K562 (cell line): Measurements from ENCODE around the gene THEM5. TPM values are rescaled to one million over a fixed set of nuclear protein-coding genes. Genes with fewer than 3 reads are reported as not detected.

Experiments
- ATAC-seq: fragments of 200-7000 bp; cut with Tn5 transposase; 3 replicates; pipeline ENCODE4 v1.9.1; 2020; ENCODE audit warnings: moderate library complexity
- BruUV-seq: library from RNA; stranded (reverse); fragments of 400-500 nt; replicated peaks from 2 replicates; lab custom pipeline; 2021; lab: Mats Ljungman, UMichigan
- CTCF ChIA-PET: fragments of 300-600 bp; formaldehyde crosslinking; extraction: SDS; loops from one replicate; lab custom pipeline; 2021; ENCODE audit warnings: low intra/inter-chr PET ratio; lab: Yijun Ruan, JAX
- POLR2A ChIA-PET: fragments of 300-600, 350-650 bp; sonication (Branson Sonifier 250); formaldehyde crosslinking; extraction: SDS; loops from one replicate; lab custom pipeline; 2021; ENCODE audit warnings: antibody characterized with exemption, inconsistent platforms; lab: Yijun Ruan, JAX
- DNase-seq, 4 experiments: peaks; one replicate each; pipeline versions ENCODE4 v3.0.0 to v3.0.0-alpha.2; 2011 to 2018; ENCODE audit warnings: low spot score in 3 of 4, mixed read lengths in 3 of 4; ENCODE audit errors: extremely low read depth in 1 of 4
- FAIRE-seq: peaks from 2 replicates; lab custom pipeline; 2011; peaks lifted over from hg19 to GRCh38; lab: Jason Lieb, UNC
- H2AFZ ChIP-seq: 2 replicates; pipeline ENCODE4 v1.6.0; 2011; ENCODE audit warnings: low read depth, low read length, control low read depth, inconsistent platforms
- H3K27ac ChIP-seq: fragments of 200-600 bp; 3 replicates; pipeline ENCODE4 v1.8.0; 2011; ENCODE audit warnings: low read depth, mild to moderate bottlenecking, control low read depth, inconsistent platforms, low read length, moderate library complexity, mixed read lengths; ENCODE audit errors: extremely low read depth
- H3K27me3 ChIP-seq, 2 experiments: fragments of 300-600 bp in 1 of 2; 2 replicates in 1 of 2; 3 replicates in 1 of 2; pipeline versions ENCODE4 v1.6.0 to v1.8.0; 2011; ENCODE audit warnings: inconsistent platforms in 2 of 2, low read length in 2 of 2, mild to moderate bottlenecking in 1 of 2, mixed read lengths in 1 of 2, moderate library complexity in 1 of 2; ENCODE audit not compliant: control insufficient read depth in 2 of 2, insufficient read depth in 2 of 2
- H3K36me3 ChIP-seq: fragments of 300-600 bp; 3 replicates; pipeline ENCODE4 v1.8.0; 2011; ENCODE audit warnings: mild to moderate bottlenecking, low read length, inconsistent platforms; ENCODE audit not compliant: control insufficient read depth, insufficient read depth
- H3K4me1 ChIP-seq, 2 experiments: fragments of 200-600 bp in 1 of 2; replicated peaks in 1 of 2; 2 replicates in 1 of 2; 3 replicates in 1 of 2; pipeline versions ENCODE4 v1.5.1 to v1.8.0; 2011; ENCODE audit warnings: inconsistent platforms in 2 of 2, low read length in 2 of 2, mild to moderate bottlenecking in 1 of 2, mixed read lengths in 1 of 2, moderate library complexity in 1 of 2; ENCODE audit not compliant: control insufficient read depth in 2 of 2, insufficient read depth in 2 of 2
- H3K4me2 ChIP-seq: 2 replicates; pipeline ENCODE4 v1.6.1; 2011; ENCODE audit warnings: low read length, control low read depth, inconsistent platforms, mixed read lengths; ENCODE audit not compliant: insufficient read depth
- H3K4me3 ChIP-seq: fragments of 200-600 bp; sonication (generic), shearing (Covaris generic); 2 replicates; pipeline ENCODE4 v1.5.1; 2016; ENCODE audit warnings: control low read depth, inconsistent platforms
- H3K79me2 ChIP-seq: fragments of 200-600 bp; 3 replicates; pipeline ENCODE4 v1.8.0; 2011; ENCODE audit warnings: low read length, inconsistent platforms; ENCODE audit not compliant: control insufficient read depth, insufficient read depth
- H3K9ac ChIP-seq, 2 experiments: 2 replicates each; pipeline versions ENCODE4 v1.6.0 to v1.6.1; 2011; ENCODE audit warnings: low read depth in 2 of 2, low read length in 2 of 2, control low read depth in 1 of 2, inconsistent platforms in 1 of 2, mild to moderate bottlenecking in 1 of 2, mixed read lengths in 1 of 2; ENCODE audit not compliant: insufficient read depth in 1 of 2
- H3K9me1 ChIP-seq: one replicate; pipeline ENCODE4 v1.6.0; 2011; ENCODE audit warnings: inconsistent platforms, mild to moderate bottlenecking, low read length, moderate library complexity; ENCODE audit not compliant: control insufficient read depth, insufficient read depth
- H3K9me3 ChIP-seq: replicated peaks from 2 replicates; pipeline ENCODE4 v1.5.1; 2011; ENCODE audit warnings: low read depth, low read length, inconsistent platforms; ENCODE audit not compliant: control insufficient read depth, insufficient read depth
- H4K20me1 ChIP-seq: replicated peaks from 2 replicates; pipeline ENCODE4 v1.6.1; 2011; ENCODE audit warnings: low read length, inconsistent platforms, mixed read lengths; ENCODE audit not compliant: control insufficient read depth, insufficient read depth
- ARID3A ChIP-seq: IDR thresholded peaks from 2 replicates; pipeline ENCODE4 v1.6.1; 2012; ENCODE audit warnings: low read depth, low read length, improper control_type of control experiment, borderline replicate concordance
- ATF3 ChIP-seq, 2 experiments: fragments of 450-650 bp in 1 of 2; sonication (generic) in 1 of 2; formaldehyde crosslinking in 1 of 2; IDR thresholded peaks in 1 of 2; conservative IDR thresholded peaks in 1 of 2; 2 replicates each; pipeline versions ENCODE4 v1.6.1 to v1.8.1; 2016 to 2023; ENCODE audit warnings: mild to moderate bottlenecking in 2 of 2, moderate library complexity in 2 of 2, inconsistent platforms in 1 of 2, missing genetic modification reagents in 1 of 2
- FOSL1 ChIP-seq: fragments of 200-800 bp; sonication (Bioruptor generic); conservative IDR thresholded peaks from 2 replicates; pipeline ENCODE4 v1.6.1; 2016; ENCODE audit warnings: missing genetic modification characterization, missing compliant biosample characterization
- FOXA3 ChIP-seq, 2 experiments: fragments of 450-650 bp in 1 of 2; sonication (generic) in 1 of 2; formaldehyde crosslinking; IDR thresholded peaks in 1 of 2; conservative IDR thresholded peaks in 1 of 2; 2 replicates each; pipeline versions ENCODE4 v1.4.0 to v1.8.0; 2020 to 2022; ENCODE audit warnings: mild to moderate bottlenecking in 2 of 2, missing genetic modification reagents in 1 of 2
- MEIS2 ChIP-seq: fragments of 450-650 bp; IDR thresholded peaks from 2 replicates; pipeline ENCODE4 v1.6.1; 2014; ENCODE audit warnings: mild to moderate bottlenecking; ENCODE audit not compliant: partially characterized antibody
- NFE2 ChIP-seq: IDR thresholded peaks from 2 replicates; pipeline ENCODE4 v1.6.1; 2014; ENCODE audit warnings: antibody characterized with exemption, low read depth
- NFIX ChIP-seq: fragments of 250-450 bp; sonication (Bioruptor Pico); IDR thresholded peaks from 2 replicates; pipeline ENCODE4 v1.4.0; 2020; ENCODE audit warnings: low read depth, mild to moderate bottlenecking, moderate library complexity
- WGBS: fragments of 100-300 bp; shearing (Covaris generic); methylation state at CpG from one replicate; pipeline ENCODE4 v1.1.6; 2016; ENCODE audit warnings: low coverage, mixed read lengths; ENCODE audit not compliant: insufficient coverage; ENCODE audit errors: missing lambda C conversion rate; 5-methylcytosine and 5-hydroxymethylcytosine counted together
- in situ Hi-C: fragments of 300-500 bp; cut with MboI; formaldehyde crosslinking; loops from 4 replicates; pipeline ENCODE4 v1.15.0; 2018; ENCODE audit warnings: inconsistent platforms, mixed read lengths
- intact Hi-C: fragments of 100-400 bp; cut with micrococcal nuclease; formaldehyde crosslinking; loops from 2 replicates; pipeline ENCODE4 v1.14.2; 2022
- polyA plus RNA-seq, 8 experiments: library from polyadenylated mRNA; depleted of rRNA in 4 of 8; stranded (reverse) in 5 of 8; unstranded in 3 of 8; fragments of >200 nt; fragmentation: Nextera tagmentation in 2 of 8; fragmentation: Illumina TruSeq in 1 of 8; extraction: Ambion mirVana in 2 of 8; extraction: Trizol in 1 of 8; gene quantifications; 2 replicates each; pipeline versions ENCODE4 v1.2.1 to v1.2.3, GENCODE V29; 2011 to 2014; ENCODE audit warnings: inconsistent platforms in 1 of 8, missing spikeins in 1 of 8
- total RNA-seq, 7 experiments: library from RNA; depleted of rRNA in 6 of 7; stranded (reverse); fragments of >200 nt in 6 of 7; fragmentation: Illumina TruSeq in 2 of 7; extraction: Trizol in 2 of 7; gene quantifications; 2 replicates each; pipeline versions ENCODE4 v1.2.1 to v1.2.3, GENCODE V29; 2011 to 2021; ENCODE audit warnings: low replicate concordance in 1 of 7
- TF ChIP-seq, protein P1 (sequence below): fragments of 450-650 bp; IDR thresholded peaks from 2 replicates; pipeline ENCODE4 v1.6.1; 2017; ENCODE audit warnings: antibody characterized with exemption, mild to moderate bottlenecking
- TF ChIP-seq, protein P2 (sequence below), 3 experiments: IDR thresholded peaks in 2 of 3; conservative IDR thresholded peaks in 1 of 3; 2 replicates each; pipeline ENCODE4 v1.5.1; 2011 to 2012; ENCODE audit warnings: low read length in 3 of 3, mild to moderate bottlenecking in 3 of 3, control low read depth in 2 of 3, improper control_type of control experiment in 1 of 3, inconsistent platforms in 1 of 3, low read depth in 1 of 3, mixed read lengths in 1 of 3, moderate library complexity in 1 of 3; ENCODE audit not compliant: insufficient read depth in 2 of 3

The THEM5 gene
- total and polyA plus RNA-seq, 9 of the 15 experiments (the other 6 are each of a cell fraction or from before 2014, with no cell fraction given) = not detected

DNA sequence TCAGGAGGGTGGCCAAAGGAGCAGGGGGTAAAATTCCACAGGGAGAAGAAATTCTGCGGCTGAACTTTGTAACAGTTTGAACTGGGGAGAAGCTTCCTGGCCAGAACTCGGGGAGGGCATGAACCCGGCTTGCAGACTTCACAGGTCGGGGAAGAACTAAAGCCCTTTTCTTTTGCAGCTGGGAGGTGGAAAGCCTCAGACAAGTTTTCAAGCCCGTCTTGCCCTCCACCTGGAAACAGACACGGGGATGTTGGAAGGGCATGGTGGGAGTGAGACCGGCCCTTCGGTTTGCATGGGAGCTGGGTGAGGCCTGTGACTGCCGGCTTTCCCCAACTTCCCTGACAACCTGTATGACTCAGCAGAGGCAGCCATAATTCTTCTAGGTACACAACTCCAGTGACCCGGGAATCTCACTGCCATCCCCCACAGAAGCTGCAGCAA, 44.5 kb upstream of the THEM5 start (continued):
- TF ChIP-seq, protein P1, sequence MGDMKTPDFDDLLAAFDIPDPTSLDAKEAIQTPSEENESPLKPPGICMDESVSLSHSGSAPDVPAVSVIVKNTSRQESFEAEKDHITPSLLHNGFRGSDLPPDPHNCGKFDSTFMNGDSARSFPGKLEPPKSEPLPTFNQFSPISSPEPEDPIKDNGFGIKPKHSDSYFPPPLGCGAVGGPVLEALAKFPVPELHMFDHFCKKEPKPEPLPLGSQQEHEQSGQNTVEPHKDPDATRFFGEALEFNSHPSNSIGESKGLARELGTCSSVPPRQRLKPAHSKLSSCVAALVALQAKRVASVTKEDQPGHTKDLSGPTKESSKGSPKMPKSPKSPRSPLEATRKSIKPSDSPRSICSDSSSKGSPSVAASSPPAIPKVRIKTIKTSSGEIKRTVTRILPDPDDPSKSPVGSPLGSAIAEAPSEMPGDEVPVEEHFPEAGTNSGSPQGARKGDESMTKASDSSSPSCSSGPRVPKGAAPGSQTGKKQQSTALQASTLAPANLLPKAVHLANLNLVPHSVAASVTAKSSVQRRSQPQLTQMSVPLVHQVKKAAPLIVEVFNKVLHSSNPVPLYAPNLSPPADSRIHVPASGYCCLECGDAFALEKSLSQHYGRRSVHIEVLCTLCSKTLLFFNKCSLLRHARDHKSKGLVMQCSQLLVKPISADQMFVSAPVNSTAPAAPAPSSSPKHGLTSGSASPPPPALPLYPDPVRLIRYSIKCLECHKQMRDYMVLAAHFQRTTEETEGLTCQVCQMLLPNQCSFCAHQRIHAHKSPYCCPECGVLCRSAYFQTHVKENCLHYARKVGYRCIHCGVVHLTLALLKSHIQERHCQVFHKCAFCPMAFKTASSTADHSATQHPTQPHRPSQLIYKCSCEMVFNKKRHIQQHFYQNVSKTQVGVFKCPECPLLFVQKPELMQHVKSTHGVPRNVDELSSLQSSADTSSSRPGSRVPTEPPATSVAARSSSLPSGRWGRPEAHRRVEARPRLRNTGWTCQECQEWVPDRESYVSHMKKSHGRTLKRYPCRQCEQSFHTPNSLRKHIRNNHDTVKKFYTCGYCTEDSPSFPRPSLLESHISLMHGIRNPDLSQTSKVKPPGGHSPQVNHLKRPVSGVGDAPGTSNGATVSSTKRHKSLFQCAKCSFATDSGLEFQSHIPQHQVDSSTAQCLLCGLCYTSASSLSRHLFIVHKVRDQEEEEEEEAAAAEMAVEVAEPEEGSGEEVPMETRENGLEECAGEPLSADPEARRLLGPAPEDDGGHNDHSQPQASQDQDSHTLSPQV = 0 out of 2 replicates have a peak, but pooled peaks have one; percentile 54
- TF ChIP-seq MEIS2 (peak; percentile 48), FOSL1 (tag) (0 out of 2 replicates have a peak, but pooled peaks have one; percentile 23), NFE2 (peak; percentile 84)

- no peaks in the 10 kb centered on the region for H3K27me3 ChIP-seq
- peaks cover 73% of the 10 kb centered on the region for H3K36me3 ChIP-seq
- ATAC-seq (no peak), FAIRE-seq (no peak), DNase-seq (no peak)
- in situ Hi-C loops = no loop called here
- H2AFZ ChIP-seq = no peak overlapping the region
- no peak overlapping the region for H3K4me2 ChIP-seq
- H3K9ac ChIP-seq = no peak overlapping the region
- H3K4me1 ChIP-seq = peaks cover 8 to 18% of the 10 kb centered on the region in 2 experiments; a peak in 4 of 5 replicates
- 94% methylated on average over 6 of the region's 9 CpGs for WGBS
- no peaks in the 10 kb centered on the region for H3K9me1 ChIP-seq
- POLR2A ChIA-PET = interaction anchor here (0.9 kb wide), 2 partner anchors 12 to 15 kb away, joined by 3 read pairs; no protein-coding TSS in a partner anchor
- intact Hi-C loops = no loop called here
- H3K79me2 ChIP-seq = peaks cover 22% of the 10 kb centered on the region
- H3K9me3 ChIP-seq = no peaks in the 10 kb centered on the region
- H3K27ac ChIP-seq = no peak overlapping the region
- CTCF ChIA-PET = no interaction called here
- H3K4me3 ChIP-seq = no peak overlapping the region
- no peaks in the 10 kb centered on the region for H4K20me1 ChIP-seq
- TSS peak; percentile 18 for BruUV-seq
- no peak for TF ChIP-seq ATF3 (IDR thresholded peaks at IDR 0.05)
- TF ChIP-seq ATF3 (CRISPR knock-in tag; conservative IDR thresholded peaks at IDR 0.05) = no peak
- TF ChIP-seq NFIX = no peak
- TF ChIP-seq ARID3A = no peak
- TF ChIP-seq, protein P2, sequence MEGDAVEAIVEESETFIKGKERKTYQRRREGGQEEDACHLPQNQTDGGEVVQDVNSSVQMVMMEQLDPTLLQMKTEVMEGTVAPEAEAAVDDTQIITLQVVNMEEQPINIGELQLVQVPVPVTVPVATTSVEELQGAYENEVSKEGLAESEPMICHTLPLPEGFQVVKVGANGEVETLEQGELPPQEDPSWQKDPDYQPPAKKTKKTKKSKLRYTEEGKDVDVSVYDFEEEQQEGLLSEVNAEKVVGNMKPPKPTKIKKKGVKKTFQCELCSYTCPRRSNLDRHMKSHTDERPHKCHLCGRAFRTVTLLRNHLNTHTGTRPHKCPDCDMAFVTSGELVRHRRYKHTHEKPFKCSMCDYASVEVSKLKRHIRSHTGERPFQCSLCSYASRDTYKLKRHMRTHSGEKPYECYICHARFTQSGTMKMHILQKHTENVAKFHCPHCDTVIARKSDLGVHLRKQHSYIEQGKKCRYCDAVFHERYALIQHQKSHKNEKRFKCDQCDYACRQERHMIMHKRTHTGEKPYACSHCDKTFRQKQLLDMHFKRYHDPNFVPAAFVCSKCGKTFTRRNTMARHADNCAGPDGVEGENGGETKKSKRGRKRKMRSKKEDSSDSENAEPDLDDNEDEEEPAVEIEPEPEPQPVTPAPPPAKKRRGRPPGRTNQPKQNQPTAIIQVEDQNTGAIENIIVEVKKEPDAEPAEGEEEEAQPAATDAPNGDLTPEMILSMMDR (IDR thresholded peaks at IDR 0.05 in 2 of 3, conservative IDR thresholded peaks at IDR 0.05 in 1 of 3; ENCODE audit: insufficient read depth in 2 of 3, low read depth in 1 of 3, low read length in 3 of 3) = no peak
- no peak for TF ChIP-seq FOXA3 (CRISPR knock-in tag; conservative IDR thresholded peaks at IDR 0.05 in 1 of 2, IDR thresholded peaks at IDR 0.05 in 1 of 2)
Measured at GRCh38 chr1:151893176-151893924, 39.8 kb upstream of the THEM5 start.
